HCT116 (cell line): ENCODE results near the gene AMOTL2. TPM values are rescaled to one million over a fixed set of nuclear protein-coding genes. Genes with fewer than 3 reads are reported as not detected.

Experiments
- ATAC-seq: fragments of 200-7000 bp; cut with Tn5 transposase; 2 replicates; pipeline ENCODE4 v1.9.1; 2020; ENCODE audit warnings: mild to moderate bottlenecking, moderate library complexity
- BruUV-seq: library from RNA; stranded (reverse); fragments of 400-500 nt; replicated peaks from 2 replicates; lab custom pipeline; 2021; lab: Mats Ljungman, UMichigan
- CTCF ChIA-PET: fragments of 300-600 bp; sonication (Branson Sonifier 250); formaldehyde crosslinking; loops from one replicate; lab custom pipeline; 2021; ENCODE audit warnings: antibody characterized with exemption; lab: Charles Lee
- POLR2A ChIA-PET: fragments of 300-600, 350-600 bp; sonication (Branson Sonifier 250); formaldehyde crosslinking; loops from one replicate; lab custom pipeline; 2021; ENCODE audit warnings: antibody characterized with exemption; lab: Charles Lee
- RAD21 ChIA-PET, 2 experiments: fragments of 300-600 bp; sonication (Branson Sonifier 250); formaldehyde crosslinking; loops; one replicate each; lab custom pipeline; 2023; ENCODE audit warnings: low total read pairs in 2 of 2; ENCODE audit not compliant: uncharacterized antibody in 2 of 2, unreplicated experiment in 2 of 2, low non-redundant PET in 1 of 2; lab: Charles Lee
- DNase-seq: peaks from one replicate; pipeline ENCODE4 v3.0.0-alpha.2; 2010; ENCODE audit warnings: low read depth, low spot score
- H2AFZ ChIP-seq: fragments of 200-600 bp; shearing (Covaris generic), sonication (generic); 2 replicates; pipeline ENCODE4 v1.6.1; 2017; ENCODE audit warnings: low read depth, mixed run types, mixed read lengths, antibody characterized with exemption, low read length; ENCODE audit not compliant: poor library complexity, severe bottlenecking
- H3K27ac ChIP-seq: 2 replicates; pipeline ENCODE4 v1.5.1; 2012; ENCODE audit warnings: low read depth, low read length
- H3K27me3 ChIP-seq: fragments of 200-600 bp; sonication (generic); 2 replicates; pipeline ENCODE4 v1.6.1; 2016; ENCODE audit warnings: mixed run types, low read length, mixed read lengths; ENCODE audit not compliant: insufficient read depth
- H3K36me3 ChIP-seq, 2 experiments: fragments of 200-500 bp in 1 of 2; fragments of 200-600 bp in 1 of 2; sonication (Bioruptor generic) in 1 of 2; sonication (generic) in 1 of 2; 2 replicates each; pipeline versions ENCODE4 v1.5.1 to v1.6.1; 2014 to 2016; ENCODE audit warnings: low read length in 2 of 2, inconsistent platforms in 1 of 2, mixed read lengths in 1 of 2, mixed run types in 1 of 2; ENCODE audit not compliant: insufficient read depth in 2 of 2, control insufficient read depth in 1 of 2
- H3K4me1 ChIP-seq, 2 experiments: fragments of 200-600 bp in 1 of 2; sonication (generic) in 1 of 2; 2 replicates each; pipeline versions ENCODE4 v1.5.1 to v1.6.1; 2012 to 2017; ENCODE audit warnings: low read length in 2 of 2, inconsistent platforms in 1 of 2, mild to moderate bottlenecking in 1 of 2, mixed read lengths in 1 of 2, mixed run types in 1 of 2, moderate library complexity in 1 of 2; ENCODE audit not compliant: insufficient read depth in 2 of 2, control insufficient read depth in 1 of 2
- H3K4me2 ChIP-seq: fragments of 200-600 bp; sonication (generic); 2 replicates; pipeline ENCODE4 v1.6.1; 2017; ENCODE audit warnings: mixed run types, low read length, mixed read lengths
- H3K4me3 ChIP-seq, 2 experiments: fragments of 200-600 bp in 1 of 2; sonication (generic) in 1 of 2; replicated peaks in 1 of 2; 2 replicates each; pipeline ENCODE4 v1.5.1; 2011 to 2016; ENCODE audit warnings: low read length in 2 of 2, control low read depth in 1 of 2, low read depth in 1 of 2, mild to moderate bottlenecking in 1 of 2, mixed read lengths in 1 of 2, mixed run types in 1 of 2
- H3K79me2 ChIP-seq: fragments of 200-600 bp; sonication (generic); 2 replicates; pipeline ENCODE4 v1.6.1; 2017; ENCODE audit warnings: mild to moderate bottlenecking, mixed run types, low read length, moderate library complexity, mixed read lengths; ENCODE audit not compliant: insufficient read depth
- H3K9ac ChIP-seq: fragments of 200-600 bp; sonication (generic); 2 replicates; pipeline ENCODE4 v1.6.1; 2016; ENCODE audit warnings: low read length, mixed read lengths
- H3K9me2 ChIP-seq: fragments of 200-600 bp; sonication (generic), shearing (Covaris generic); 2 replicates; pipeline ENCODE4 v1.6.1; 2017; ENCODE audit warnings: mixed run types, mild to moderate bottlenecking, moderate library complexity; ENCODE audit not compliant: insufficient read depth
- H3K9me3 ChIP-seq, 2 experiments: fragments of 200-500 bp in 1 of 2; fragments of 200-600 bp in 1 of 2; sonication (Bioruptor generic) in 1 of 2; sonication (generic) in 1 of 2; 2 replicates each; pipeline ENCODE4 v1.6.1; 2014 to 2017; ENCODE audit warnings: low read length in 2 of 2, mixed read lengths in 2 of 2, inconsistent platforms in 1 of 2, low read depth in 1 of 2, mild to moderate bottlenecking in 1 of 2, mixed run types in 1 of 2, moderate library complexity in 1 of 2; ENCODE audit not compliant: control insufficient read depth in 1 of 2, insufficient read depth in 1 of 2
- H4K20me1 ChIP-seq: fragments of 200-600 bp; sonication (generic), shearing (Covaris generic); 2 replicates; pipeline ENCODE4 v1.6.1; 2017; ENCODE audit warnings: mixed run types, mild to moderate bottlenecking, moderate library complexity; ENCODE audit not compliant: insufficient read depth
- CBX3 ChIP-seq: IDR thresholded peaks from 2 replicates; pipeline ENCODE4 v1.6.1; 2012; ENCODE audit warnings: low read depth
- CEBPB ChIP-seq: IDR thresholded peaks from 2 replicates; pipeline ENCODE4 v1.6.1; 2012; ENCODE audit warnings: low read depth
- EZH2 ChIP-seq: fragments of 200-600 bp; sonication (generic); IDR thresholded peaks from 2 replicates; pipeline ENCODE4 v1.6.1; 2017; ENCODE audit warnings: antibody characterized with exemption, mixed run types
- FOSL1 ChIP-seq: IDR thresholded peaks from 2 replicates; pipeline ENCODE4 v1.6.1; 2012; ENCODE audit warnings: low read depth
- JUND ChIP-seq: IDR thresholded peaks from 2 replicates; pipeline ENCODE4 v1.6.1; 2012
- SIN3A ChIP-seq: IDR thresholded peaks from 2 replicates; pipeline ENCODE4 v1.6.1; 2012; ENCODE audit warnings: low read depth
- TCF7L2 ChIP-seq: IDR thresholded peaks from 2 replicates; pipeline ENCODE4 v1.7.0; 2011; ENCODE audit warnings: borderline replicate concordance, inconsistent platforms; ENCODE audit not compliant: insufficient read depth, insufficient read length; ENCODE audit errors: extremely low read depth
- ZFX ChIP-seq: fragments of 450-650 bp; IDR thresholded peaks from 2 replicates; pipeline ENCODE4 v1.6.1; 2017
- intact Hi-C: fragments of 100-400 bp; cut with micrococcal nuclease; formaldehyde crosslinking; loops from 2 replicates; pipeline ENCODE4 v1.10.0; 2022
- total RNA-seq: library from RNA; stranded (reverse); gene quantifications from one replicate; pipeline ENCODE4 v1.2.1, GENCODE V29; 2021; ENCODE audit not compliant: unreplicated experiment
- TF ChIP-seq, protein P1 (sequence below): IDR thresholded peaks from 2 replicates; pipeline ENCODE4 v1.6.1; 2012; ENCODE audit warnings: low read depth

AMOTL2 gene
- total RNA-seq, 1 experiment from 2014 or later: 54.0 TPM

DNA sequence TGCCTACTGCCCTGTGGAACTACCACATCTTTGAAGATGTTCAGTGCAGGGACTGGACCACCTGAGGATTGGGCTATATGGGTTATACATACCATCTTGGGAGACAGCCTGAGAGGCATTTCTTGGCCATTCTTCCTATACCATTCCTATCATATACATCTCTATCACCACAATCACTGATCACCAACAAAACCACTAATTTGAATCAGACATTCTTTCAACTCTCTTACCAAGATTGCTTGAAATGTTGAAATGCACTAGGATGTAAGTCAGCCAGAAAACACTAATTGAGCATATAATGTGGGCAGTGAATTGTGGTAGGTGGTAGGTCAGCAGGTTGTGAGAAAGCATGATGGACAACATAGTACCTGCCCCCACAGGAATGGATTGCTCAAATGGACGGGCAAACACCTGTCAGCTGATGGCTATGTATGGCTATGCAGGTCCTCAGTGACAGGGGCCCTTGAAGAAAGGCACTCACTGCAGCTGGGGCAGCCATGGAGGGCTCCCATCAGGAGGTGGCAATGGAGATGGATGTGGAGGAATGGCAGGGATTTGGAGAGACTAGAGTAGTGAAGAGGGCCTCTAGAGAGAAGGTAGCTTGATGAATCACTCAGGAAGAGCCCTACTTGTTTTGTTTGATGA lies 49.1 kb downstream of the AMOTL2 start:
- H3K27me3 ChIP-seq: no peaks in the 10 kb centered on the region
- H3K4me2 ChIP-seq: no peak overlapping the region; the same call in 1 of the 2 replicates
- no peak overlapping the region for H3K27ac ChIP-seq
- H3K9me3 ChIP-seq: no peaks in the 10 kb centered on the region
- H3K79me2 ChIP-seq: no peaks in the 10 kb centered on the region
- DNase-seq: no peak
- POLR2A ChIA-PET: no interaction called here
- H3K4me3 ChIP-seq: no peak overlapping the region
- TF ChIP-seq CBX3: no peak
- no peak for TF ChIP-seq JUND
- no peak for TF ChIP-seq CEBPB
- no peak for TF ChIP-seq FOSL1
- no peak for TF ChIP-seq TCF7L2
- no peak for TF ChIP-seq EZH2
- TF ChIP-seq SIN3A: no peak
- TF ChIP-seq, protein P1, sequence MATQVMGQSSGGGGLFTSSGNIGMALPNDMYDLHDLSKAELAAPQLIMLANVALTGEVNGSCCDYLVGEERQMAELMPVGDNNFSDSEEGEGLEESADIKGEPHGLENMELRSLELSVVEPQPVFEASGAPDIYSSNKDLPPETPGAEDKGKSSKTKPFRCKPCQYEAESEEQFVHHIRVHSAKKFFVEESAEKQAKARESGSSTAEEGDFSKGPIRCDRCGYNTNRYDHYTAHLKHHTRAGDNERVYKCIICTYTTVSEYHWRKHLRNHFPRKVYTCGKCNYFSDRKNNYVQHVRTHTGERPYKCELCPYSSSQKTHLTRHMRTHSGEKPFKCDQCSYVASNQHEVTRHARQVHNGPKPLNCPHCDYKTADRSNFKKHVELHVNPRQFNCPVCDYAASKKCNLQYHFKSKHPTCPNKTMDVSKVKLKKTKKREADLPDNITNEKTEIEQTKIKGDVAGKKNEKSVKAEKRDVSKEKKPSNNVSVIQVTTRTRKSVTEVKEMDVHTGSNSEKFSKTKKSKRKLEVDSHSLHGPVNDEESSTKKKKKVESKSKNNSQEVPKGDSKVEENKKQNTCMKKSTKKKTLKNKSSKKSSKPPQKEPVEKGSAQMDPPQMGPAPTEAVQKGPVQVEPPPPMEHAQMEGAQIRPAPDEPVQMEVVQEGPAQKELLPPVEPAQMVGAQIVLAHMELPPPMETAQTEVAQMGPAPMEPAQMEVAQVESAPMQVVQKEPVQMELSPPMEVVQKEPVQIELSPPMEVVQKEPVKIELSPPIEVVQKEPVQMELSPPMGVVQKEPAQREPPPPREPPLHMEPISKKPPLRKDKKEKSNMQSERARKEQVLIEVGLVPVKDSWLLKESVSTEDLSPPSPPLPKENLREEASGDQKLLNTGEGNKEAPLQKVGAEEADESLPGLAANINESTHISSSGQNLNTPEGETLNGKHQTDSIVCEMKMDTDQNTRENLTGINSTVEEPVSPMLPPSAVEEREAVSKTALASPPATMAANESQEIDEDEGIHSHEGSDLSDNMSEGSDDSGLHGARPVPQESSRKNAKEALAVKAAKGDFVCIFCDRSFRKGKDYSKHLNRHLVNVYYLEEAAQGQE: no peak
- TF ChIP-seq ZFX: no peak
- TF ChIP-seq, all 23 proteins: peak for 0
- peaks cover 45 to 64% of the 10 kb centered on the region in 2 experiments for H3K4me1 ChIP-seq
- ChIA-PET CTCF (no interaction called here), RAD21 (no interaction called here)
- intact Hi-C loops: no loop called here
- H3K9me2 ChIP-seq: no peaks in the 10 kb centered on the region
- no peak overlapping the region for H2AFZ ChIP-seq
- no peaks in the 10 kb centered on the region for H4K20me1 ChIP-seq
- H3K9ac ChIP-seq: no peak overlapping the region
- no peak for ATAC-seq
- BruUV-seq: no TSS peak
- no peaks in the 10 kb centered on the region for H3K36me3 ChIP-seq
